Stimulated activated CD8-positive, alpha-beta memory T cell treated with anti-CD3 and anti-CD28 coated beads, Interleukin-7, amount 100 ng/mL, for 4 hours (primary cell): ENCODE measurements around the gene STK25.
"Not testable (repeated sequence)": the region's sequence is repeated elsewhere in the genome, so short reads cannot be mapped to it uniquely, and the experiment has no call there.

Source experiments
- DNase-seq, 2 donors: peaks; one replicate each; pipeline ENCODE4 v3.0.0-alpha.2; 2020; ENCODE audit warnings: low read depth in 2 of 2

The STK25 gene

GRCh38 chr2:241539616-241540374 lies 31.4 kb upstream of the STK25 start:
- no peak for DNase-seq

GRCh38 chr2:241538838-241539615 lies 30.6 kb upstream of the STK25 start:
- no peak for DNase-seq

DNA sequence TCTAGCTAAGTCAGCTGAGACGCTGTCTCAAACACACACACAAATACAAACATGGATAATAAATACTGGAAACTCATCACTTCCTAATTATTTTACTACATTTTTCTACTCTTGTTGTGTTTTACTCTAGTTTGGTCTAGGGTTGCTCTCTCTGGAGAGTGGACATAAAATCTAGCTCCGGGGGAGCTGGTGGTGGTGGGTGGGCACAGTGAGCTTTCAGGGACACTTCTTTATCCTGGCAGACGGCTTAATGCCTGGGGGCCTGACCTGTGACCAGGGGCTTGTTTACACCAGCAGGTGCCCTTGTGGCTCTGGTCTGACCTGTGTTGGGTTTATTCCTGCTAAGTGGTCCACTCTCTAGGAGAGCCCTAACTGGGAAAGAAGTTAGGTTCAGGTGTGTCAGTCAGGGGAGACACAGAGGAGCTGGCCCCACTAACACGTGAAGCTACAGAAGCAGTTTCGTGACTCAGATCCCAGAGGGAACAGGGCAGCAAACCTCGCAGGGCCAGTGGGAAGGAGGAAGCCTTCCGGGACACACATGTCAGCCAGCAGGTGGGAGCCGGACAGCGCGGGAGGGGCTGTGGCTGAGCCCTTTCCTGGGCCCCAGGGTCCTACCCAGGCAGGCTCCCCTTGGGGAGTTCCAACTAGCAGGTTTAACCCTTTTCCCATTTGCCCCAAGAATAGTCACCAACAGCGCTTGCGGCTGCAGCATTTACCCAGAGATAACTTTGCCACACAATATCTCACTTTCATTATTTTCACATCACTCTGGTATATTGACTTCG lies 27.7 kb upstream of the STK25 start:
- DNase-seq: no peak

GRCh38 chr2:241534701-241535375 lies 26.5 kb upstream of the STK25 start:
- no peak for DNase-seq

DNA sequence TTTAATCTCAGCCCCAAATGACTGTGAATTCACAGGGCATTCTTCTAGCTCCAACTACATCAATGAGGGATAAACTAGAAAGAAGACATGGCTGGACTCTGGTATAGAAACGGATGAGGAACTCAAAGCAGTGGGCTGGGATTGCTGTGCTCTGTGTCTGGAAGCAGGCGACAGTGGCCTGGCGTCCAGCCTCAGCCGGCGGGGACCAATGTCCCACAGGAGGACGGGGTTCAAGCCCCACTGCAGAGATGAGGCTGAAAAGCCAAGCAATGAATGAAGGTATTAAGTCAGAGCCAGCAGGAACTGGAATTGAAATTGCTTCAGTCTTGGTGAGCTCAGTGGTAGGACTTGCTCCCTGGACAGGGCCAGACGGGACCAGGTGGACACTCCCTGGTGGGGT lies 25.9 kb upstream of the STK25 start:
- DNase-seq: no peak

- no peak for DNase-seq
Observed at GRCh38 chr2:241532733-241533601, 24.6 kb upstream of the STK25 start.

DNA sequence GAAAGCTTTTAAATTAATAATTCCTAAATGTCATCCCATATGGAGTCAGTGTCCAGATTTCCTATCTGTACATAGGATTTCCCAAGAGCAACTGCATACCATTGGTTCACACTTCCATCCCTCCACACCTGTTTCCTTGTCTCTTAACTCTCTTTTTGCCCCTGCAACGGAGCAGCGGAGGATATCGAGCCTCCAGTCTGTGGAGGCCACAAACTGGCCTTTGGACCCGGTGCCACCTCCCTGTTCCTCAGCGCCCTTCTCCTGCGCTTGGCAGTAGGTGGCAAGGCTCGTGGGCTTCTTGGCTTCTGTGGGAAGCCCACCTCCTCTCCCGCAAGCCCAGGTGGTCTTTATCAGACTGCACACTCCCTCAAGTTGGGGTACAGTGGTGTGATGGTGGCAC lies 23.8 kb upstream of the STK25 start:
- no peak for DNase-seq

DNA sequence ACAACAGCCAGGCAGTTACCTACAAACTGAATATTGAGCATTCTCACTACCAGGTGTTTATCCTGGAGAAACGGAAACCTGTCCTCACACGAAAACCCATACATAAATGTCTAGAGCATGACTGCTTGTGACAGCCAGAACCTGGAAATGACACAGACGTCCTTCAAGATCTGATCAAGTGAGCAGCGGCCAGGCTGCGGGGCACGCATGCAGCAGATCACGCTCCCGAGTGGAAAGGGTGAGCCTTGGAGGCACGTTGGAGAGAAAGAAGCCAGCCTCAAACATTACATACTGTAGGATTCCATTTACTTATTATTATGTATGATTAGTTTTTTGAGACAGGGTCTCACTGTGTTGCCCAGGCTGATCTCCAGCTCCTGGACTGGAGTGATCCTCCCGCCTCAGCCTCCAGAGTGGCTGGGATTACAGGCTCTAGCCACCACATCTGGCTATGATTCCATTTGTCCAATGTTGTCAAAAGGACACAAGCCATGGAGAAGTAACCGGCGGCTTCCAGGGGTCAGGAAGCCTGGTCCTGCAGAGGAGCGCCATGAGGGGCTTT lies 22.9 kb upstream of the STK25 start:
- no peak for DNase-seq

- DNase-seq: no peak
Observed at GRCh38 chr2:241530571-241530970, 22.2 kb upstream of the STK25 start.

DNA sequence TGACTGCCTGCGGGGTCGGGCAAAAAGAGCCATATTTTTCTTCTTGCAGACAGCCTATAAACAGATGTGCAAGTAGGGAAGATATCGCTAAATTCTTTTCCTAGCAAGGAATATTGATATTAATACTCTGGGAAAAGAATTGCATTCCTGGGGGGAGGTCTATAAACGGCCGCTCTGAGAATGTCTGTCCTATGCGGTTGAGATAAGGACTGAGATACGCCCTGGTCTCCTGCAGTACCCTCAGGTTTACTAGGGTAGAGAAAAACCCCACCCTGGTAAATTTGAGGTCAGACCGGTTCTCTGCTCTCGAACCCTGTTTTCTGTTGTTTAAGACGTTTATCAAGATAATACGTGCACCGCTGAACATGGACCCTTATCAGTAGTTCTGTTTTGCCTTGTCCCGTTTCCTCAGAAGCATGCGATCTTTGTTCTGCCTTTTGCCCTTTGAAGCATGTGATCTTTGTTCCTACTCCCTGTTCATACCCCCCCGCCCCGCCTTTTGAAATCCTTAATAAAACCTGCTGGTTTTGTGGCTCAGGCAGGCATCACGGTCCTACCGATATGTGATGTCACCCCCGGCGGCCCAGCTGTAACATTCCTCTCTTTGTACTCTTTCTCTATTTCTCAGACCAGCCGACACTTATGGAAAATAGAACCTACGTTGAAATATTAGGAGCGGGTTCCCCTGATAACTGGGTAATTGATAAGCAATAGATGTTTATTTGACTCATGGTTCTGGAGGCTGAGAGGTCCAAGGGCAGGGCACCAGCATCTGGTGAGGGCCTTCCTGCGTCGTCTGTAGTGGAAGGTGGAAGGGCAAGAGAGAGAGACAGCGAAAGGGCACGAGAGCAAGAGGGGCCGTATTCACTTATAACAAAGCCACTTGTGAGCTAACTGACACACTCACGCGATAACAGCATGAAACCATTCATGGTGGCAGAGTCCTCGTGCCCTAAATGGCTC lies 17.7 kb upstream of the STK25 start:
- DNase-seq: not testable (repeated sequence)

DNA sequence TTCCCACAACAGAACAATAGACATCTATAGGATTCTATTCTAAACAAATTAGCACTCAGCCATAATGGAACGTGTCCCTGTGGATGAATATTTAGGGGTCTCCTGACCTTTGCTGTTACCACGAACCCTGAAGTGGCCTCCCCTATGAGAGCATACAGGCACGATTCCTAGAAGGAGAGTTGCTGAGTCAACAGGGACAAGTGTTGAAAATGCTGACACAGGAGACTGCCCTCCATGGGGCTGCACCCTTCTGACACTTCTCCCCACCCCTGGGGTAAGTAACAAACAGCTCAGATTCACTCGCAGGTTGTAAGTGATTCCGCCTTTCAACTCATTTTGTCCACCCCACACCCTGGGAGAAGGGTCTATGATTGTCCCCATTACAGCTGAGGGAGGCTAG lies 14.1 kb upstream of the STK25 start:
- no peak for DNase-seq

DNA sequence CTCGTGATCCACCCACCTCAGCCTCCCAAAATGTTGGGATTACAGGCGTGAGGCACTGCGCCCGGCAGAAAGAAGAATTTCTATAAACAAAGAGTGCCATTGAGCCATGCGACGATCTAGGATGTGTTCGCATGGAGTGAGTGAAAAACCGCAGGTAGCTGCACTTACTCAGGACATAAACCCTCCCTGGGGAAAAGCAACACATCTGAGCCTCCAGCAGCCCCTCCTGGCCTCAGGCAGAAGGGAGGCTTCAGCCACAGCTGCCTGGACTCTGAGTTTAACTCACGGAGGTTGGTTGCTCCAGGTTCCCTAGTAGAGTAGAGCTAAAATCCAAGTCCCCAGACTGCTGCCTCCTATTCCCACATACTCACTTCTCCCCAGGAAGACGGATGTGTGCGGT lies 11.3 kb upstream of the STK25 start:
- no peak for DNase-seq

GRCh38 chr2:241517297-241517696 lies 8.9 kb upstream of the STK25 start:
- no peak for DNase-seq

GRCh38 chr2:241516520-241516965 lies 8.2 kb upstream of the STK25 start:
- no peak for DNase-seq

DNA sequence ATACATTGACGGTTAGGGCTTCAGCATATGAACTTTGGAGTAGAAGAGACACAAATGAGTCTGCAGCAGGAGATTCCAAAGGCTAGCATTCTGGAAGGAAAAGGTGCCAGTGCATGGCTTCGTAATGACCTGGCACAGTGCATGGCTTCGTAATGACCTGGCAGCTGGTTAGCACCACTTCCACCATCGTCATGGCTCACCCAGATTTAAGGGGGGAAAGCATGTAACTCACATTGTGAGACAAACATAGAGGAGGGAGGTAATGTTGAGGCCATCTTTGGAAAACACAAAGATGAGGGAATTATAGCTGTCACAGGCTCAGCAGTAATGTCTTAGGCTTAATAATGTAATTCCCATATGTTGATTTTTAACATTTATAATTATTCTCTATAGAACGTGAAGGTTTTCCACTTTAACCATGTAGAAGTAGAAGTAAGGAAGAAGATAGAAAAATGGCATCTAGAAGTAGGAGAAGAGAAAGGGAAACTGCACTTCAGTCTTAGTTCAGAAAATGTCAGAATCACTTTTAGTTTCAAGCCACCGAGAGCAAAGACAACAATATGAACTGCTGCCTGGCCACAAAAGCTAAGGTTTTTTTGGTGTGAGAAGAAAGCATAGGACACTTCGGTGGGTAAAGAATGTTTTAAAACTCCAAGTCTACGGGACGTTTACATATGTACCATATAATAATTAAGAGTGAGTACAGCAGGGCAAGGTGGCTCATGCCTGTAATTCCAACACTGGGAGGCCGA lies 6.8 kb upstream of the STK25 start:
- no peak for DNase-seq

GRCh38 chr2:241514553-241514952 lies 6.2 kb upstream of the STK25 start:
- DNase-seq: no peak

- DNase-seq: no peak
Observed at GRCh38 chr2:241511091-241511741, 2.8 kb upstream of the STK25 start.

DNA sequence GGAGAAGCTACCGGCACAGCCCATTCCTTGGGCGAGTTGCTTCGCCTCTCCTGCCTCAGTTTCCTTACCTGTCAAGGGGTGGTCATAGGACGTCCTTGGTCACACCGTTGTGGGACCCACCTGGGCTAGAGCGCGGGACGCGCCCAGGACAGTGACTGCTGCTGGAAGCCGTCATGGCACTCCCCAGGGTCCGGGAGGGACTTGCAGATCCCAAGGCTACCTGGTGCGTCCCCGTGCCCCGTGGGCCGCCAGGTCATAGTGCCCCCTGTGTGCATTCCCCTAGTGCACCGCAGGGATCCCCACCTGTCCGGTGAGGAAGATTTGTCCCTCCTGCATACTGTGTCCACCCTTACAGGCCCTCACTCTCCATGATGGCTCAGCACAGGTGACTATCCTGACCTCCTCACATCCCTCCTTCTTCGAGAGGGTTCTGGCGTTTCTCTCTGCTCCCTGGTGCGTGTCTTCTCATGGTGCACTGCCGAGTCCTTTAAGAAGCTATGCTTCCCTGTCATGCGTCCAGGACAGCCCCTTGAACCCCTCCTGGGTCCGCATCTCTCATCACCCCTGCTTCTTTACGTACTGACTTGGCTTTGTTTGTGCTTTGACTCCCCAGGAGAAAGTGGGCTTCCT lies 886 bp upstream of the STK25 start:
- DNase-seq: no peak
